Lower leg skin (tissue), 3 donors: ENCODE results near the gene WNT7A.

Source experiments
- CTCF ChIP-seq, 3 donors: fragments of 450-650 bp; IDR thresholded peaks; one replicate each; pipeline ENCODE4 v1.5.1; 2016; ENCODE audit warnings: antibody characterized with exemption in 3 of 3, mild to moderate bottlenecking in 3 of 3, moderate library complexity in 2 of 3
- POLR2A ChIP-seq, 2 donors: fragments of 450-650 bp; IDR thresholded peaks; one replicate each; pipeline ENCODE4 v1.6.1; 2016 to 2017; ENCODE audit warnings: antibody characterized with exemption in 2 of 2, mild to moderate bottlenecking in 1 of 2, moderate library complexity in 1 of 2

DNA sequence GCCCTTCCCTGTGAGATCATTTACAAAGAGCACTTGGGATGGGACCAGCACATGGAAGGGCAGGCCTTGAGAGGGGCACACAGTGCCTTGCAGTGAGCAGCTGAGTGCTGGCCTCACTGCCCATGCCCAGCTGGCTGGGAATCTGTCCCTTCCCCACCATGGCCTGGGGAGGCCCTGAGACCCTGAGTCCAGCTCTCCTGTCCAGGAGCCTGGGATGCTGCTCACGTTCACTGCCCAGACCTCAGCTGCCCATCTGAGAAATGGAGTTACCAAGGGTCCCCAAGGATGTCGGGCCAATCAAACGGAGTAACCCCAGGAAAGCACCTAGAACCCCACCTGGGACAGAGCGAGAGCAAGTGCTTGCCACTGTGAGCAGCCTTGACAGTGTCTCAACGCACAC, 35.6 kb downstream of the WNT7A start:
- TF ChIP-seq CTCF (IDR thresholded peaks at IDR 0.05) (no peak), POLR2A (IDR thresholded peaks at IDR 0.05) (no peak)
